Activated CD4-positive, alpha-beta T cell treated with anti-CD3 and anti-CD28 coated beads, Interleukin-2, amount 50 U/mL, for 16 hours (primary cell): ENCODE data around the gene WDR19.

Source experiments
- DNase-seq: peaks from one replicate; pipeline ENCODE4 v3.0.0-alpha.2; 2020

WDR19 gene

DNA sequence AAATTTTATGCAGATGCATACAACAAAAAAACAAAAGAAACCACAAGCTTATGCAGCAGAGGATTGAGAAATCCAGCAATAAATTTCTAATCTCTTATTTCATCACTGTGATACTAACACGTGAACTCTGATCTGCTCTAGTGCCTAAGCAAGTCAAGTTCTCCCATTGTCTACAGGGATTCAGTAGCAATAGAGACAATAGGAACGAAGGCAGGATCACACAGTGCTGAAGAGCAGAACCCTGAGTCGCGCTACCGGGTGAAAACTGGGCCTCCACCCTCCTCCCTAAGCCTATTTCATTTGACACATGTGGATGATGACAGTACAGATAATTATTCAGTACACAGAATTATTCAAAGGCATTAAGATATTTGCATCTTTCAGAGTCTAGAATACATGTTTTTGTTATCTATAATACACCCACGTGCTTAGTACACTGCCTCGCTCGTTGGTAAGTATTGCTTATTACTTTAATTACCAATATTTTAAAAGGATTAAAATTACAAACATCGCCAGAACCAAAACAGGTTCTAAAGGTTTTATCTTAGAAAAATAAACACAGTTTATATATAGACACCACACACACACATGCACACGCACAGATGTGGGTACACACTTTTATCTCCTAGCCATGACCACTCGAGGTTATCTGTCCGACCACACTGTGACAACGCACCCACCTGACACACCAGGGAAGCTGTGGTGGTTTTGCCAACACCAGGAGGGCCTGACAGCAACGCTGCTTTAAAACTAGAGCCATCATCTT lies 123.8 kb downstream of the WDR19 start:
- no peak for DNase-seq

- no peak for DNase-seq
These were observed 126.3 kb downstream of the WDR19 start for GRCh38 chr4:39308611-39309010.

- DNase-seq, result no peak
These were observed 130.5 kb downstream of the WDR19 start for GRCh38 chr4:39312816-39313215.

- no peak for DNase-seq
These were observed 137.3 kb downstream of the WDR19 start for GRCh38 chr4:39319676-39320075.

- DNase-seq, result no peak
These were observed 138.2 kb downstream of the WDR19 start for GRCh38 chr4:39320381-39321115.

DNA sequence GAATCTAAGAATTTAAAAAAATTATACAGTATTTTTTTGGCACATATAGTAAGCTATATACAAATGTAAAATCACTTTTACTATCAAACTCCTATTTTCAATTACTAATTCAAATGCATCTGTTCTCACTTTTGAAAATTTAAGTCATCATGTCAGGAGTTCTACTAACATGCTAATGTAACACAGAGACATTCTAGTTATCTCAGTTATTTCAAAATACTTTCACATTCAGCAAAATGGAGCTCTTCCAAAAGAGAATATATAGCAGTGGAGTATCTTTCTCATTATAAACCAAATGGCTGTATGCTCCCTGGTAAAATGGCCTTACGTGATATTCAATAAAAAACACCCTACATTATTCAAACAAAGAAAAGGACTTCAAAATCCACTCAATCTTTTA lies 141.5 kb downstream of the WDR19 start:
- DNase-seq, result no peak

- no peak for DNase-seq
These were observed 142.1 kb downstream of the WDR19 start for GRCh38 chr4:39324446-39324845.

DNA sequence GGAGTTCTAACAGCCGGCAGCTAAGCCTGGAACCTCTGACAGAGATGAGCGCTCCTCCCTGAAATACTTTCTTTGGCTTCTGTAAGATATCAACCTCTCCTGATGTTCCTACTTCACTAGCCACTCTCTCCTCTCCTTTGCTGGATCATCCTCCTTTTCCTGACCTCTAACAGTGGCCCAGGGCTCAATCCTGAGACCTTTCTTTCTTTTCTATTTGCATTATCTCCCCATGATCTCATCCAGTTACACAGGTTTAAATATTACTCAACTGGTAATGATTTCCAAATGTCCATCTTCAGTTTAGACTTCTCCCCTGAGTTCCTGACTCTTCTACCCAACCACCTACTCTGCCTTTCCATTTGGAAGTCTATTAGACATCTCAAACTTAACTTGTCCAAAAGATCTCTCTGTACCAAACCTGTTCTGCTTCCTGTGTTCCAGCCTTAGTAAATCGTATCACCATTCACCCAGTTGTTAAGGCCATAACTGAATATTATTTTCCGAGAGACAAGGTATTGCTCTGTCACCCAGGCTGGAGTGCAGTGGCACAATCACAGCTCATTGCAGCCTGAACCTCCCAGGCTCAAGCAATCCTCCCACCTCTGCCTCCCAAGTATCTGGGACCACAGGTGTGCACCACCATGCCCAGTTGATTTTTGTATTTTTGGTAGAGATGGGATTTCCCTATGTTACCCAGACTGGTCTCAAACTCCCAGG lies 142.7 kb downstream of the WDR19 start:
- no peak for DNase-seq

DNA sequence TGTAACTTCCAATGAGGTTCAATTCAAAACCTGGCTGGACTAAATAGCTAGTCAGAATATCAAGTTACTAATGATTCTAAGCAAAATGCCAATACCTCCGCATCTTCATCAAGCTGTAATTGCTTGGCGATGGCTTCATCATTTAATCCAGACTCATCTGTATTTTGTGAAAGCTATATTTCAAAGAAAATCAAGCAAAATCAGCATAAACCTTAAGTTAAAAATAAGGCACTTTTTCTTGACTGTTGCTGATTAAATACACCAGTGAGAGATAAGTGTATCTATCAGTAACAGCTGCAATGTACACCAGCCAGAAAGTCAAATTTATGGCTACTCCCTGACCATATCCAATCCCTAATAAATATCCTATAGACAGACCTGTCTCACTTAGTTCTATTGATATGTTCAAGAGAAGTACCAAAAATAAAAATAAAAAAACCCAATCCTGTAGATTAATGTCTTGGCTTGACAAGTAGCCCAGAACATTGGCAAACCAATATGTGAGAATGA lies 144.2 kb downstream of the WDR19 start:
- DNase-seq, result no peak

- DNase-seq, result no peak
These were observed 148.0 kb downstream of the WDR19 start for GRCh38 chr4:39330353-39330752.

DNA sequence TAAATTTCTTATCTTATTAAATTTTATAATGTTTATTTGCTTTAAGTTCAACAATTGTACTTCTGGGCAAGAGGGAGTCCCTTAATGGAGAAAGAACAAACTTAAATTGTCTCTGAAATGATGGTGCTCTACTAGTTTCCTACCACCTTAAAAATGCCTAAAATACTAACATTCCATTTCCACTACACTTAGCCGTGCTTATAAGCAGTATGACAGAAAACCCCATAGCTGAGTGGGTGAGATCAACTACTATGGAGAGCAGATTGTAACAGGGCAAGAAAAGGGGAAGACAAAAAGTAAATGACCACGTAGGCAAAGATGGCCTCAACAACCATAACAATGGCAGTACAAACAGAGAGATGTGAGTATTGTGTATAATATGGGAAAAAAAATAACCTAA lies 148.9 kb downstream of the WDR19 start:
- no peak for DNase-seq
